Hematopoietic multipotent progenitor cell treated with erythropoietin and hydrocortisone succinate and interleukin-3 and kit ligand, for 8 days (in vitro differentiated cells): ENCODE measurements around the gene KRT222.
A peak's percentile ranks its signal among the peaks of the same experiment; 100 is the strongest.

Experiments used
- DNase-seq: peaks from one replicate; pipeline ENCODE4 v3.0.0-alpha.2; 2015

The KRT222 gene

DNA sequence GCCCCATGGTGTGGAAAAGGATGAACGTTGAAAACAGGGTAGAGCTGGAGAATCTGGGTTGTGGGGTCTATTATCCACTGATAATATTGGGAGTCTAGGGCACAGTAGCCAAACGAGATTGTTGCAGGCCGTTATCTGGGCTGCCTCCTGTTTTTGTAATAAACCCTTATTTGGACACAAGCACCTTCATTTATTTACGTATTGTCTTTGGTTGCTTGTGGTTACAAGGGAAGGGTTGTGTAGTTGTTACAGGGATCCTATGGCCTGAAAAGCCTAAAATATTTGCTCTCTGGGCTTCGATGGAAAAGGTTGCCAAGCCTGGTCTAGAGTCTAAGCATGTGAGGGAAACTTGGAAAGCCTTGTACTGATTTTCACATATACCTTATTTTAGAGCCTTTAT lies 13.0 kb downstream of the KRT222 start:
- peak; percentile 10 for DNase-seq

- no peak for DNase-seq
Measured at GRCh38 chr17:40648384-40648968, 16.5 kb downstream of the KRT222 start.

DNA sequence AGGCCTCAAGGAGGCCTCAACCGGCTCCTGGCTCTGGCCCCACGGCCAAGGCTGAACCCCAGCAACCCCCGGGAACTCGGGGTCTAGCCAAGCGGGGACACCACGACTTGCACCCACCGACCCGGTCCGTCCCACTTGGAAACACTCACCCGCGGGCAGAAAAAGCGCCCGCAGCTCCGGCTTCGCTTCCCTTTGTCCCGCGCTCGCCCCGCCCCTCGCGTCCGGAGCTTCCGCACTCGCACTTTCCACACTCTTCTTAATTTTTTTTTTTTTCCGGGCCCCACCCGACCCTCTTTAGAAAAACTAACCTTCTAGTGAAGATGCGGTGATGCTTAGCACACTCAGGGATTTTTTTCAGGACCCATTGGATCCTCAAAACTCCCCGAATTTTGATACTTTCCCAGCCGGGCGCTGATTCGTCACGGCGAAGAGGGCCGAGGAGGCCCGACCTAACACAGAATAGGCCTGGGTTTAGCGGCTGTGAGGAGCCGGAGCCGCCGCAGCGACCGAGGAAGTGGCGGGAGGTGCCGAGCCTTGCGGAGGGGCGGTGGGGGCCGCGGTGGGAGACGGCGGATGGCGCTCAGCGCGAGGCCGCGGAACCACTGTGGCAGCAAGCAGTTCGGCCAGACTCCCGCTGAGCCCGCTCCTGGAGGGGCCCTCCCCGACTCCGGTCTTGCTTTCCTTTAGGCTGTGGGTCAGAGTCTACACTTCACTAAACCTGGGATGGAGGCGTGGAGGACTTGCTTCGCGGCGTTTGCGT lies 17.2 kb downstream of the KRT222 start, which contains the start of gene SMARCE1:
TSS of gene SMARCE1 (minus strand) at position 195 of the 760 bp plus-strand sequence. CDS start 2,016 bp downstream, outside the sequence.
- peak; percentile 74 for DNase-seq

- peak; percentile 57 for DNase-seq
Measured at GRCh38 chr17:40646791-40647623, 18.0 kb downstream of the KRT222 start.

DNA sequence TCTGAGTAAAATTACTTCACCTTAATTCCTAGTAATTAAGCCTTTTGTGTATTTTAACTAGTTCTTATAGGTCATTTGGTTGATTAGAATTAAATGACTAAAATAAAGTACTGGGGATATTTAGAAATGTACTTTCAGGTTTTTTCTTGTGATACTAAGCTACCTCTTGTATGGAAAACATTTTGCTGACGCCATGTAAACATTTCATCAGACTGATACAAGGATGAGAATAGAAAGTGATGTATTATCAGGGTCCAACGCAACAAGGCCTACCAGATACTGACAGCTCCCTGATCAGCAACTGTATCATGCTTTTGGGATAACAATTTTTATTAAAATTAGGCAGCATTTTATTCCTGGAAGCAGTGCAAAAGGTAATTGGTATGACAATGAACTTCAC lies 19.0 kb downstream of the KRT222 start:
- DNase-seq: no peak

DNA sequence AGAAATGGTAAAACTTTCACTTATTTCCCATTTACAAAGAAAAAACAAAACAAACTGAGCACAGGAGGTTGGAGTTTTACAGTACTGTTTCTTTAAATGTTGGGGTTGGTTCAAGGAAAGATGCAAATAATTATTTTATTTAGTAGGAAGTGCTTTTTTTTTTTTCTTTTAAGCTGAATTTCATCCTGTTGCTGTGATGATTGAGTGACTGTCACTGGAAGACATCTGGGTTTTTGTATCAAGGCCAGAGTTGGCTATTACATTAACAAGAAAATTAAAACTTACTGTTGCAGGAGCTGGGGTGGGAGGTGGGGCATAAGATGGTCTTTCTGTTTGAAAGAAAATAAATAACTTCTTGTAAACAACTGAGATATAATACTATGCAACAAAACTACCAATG lies 19.7 kb downstream of the KRT222 start:
- no peak for DNase-seq

DNA sequence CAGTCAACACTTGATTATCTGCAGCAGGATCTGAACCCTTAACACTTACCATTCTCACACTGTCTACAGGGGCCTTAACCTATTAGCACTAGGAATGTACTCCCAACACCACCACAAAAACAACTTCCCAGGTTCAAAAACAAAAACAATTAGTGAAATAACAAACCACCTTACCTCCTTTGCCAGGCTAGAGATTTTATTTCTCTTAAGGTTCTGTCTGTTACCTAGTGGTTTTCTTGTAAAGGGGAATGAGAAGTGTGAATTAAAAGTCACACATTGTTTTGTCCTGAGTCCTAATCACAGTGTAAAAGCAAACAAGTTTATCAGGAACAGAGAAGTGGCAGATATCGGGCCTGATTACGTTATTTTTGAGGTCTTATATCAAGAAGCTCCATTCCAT lies 27.0 kb downstream of the KRT222 start:
- DNase-seq: no peak

GRCh38 chr17:40633871-40634270 lies 31.1 kb downstream of the KRT222 start:
- DNase-seq: no peak

- DNase-seq: no peak
Measured at GRCh38 chr17:40632216-40632615, 32.8 kb downstream of the KRT222 start.

DNA sequence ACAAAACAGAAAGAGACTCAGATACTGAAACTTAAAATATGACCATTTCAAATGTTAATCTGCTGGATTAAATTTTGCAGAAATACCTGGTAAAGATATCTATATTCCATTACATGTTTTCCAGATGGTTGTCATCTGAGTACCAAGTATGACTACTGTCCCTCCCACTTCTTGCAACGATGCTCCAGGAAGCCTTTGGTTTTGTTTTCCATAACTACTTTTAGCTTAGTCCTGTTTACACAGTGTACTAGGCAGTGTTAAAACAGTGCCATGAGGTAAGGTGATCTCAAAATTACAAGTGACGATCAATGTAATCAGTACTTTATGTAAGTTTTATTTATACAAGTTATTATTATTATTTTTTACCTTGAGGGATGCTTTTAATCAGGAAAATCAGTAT lies 35.1 kb downstream of the KRT222 start:
- DNase-seq: no peak

DNA sequence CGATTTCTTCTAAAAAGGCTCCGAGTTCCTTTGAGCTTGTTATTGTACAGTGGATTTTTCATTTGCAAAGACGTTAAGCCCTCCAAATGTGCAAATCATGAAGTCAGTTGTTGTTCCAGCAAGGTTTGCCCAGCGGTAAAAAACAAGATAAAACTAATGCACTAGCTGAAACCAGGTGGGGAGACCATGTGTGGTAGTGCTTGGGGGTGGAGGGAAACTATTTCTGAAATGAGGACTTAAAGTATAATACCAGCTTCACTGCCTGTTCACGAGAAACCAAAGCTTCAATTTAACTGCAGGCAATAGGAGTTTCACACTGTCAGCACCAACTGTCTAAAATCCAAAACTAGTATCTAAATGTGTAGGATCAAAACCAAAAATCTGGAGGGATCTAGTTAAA lies 39.7 kb downstream of the KRT222 start:
- DNase-seq: no peak

GRCh38 chr17:40623419-40624210 lies 41.4 kb downstream of the KRT222 start:
- no peak for DNase-seq

- DNase-seq: no peak
Measured at GRCh38 chr17:40622509-40622928, 42.5 kb downstream of the KRT222 start.

GRCh38 chr17:40621578-40621977 lies 43.4 kb downstream of the KRT222 start:
- no peak for DNase-seq

DNA sequence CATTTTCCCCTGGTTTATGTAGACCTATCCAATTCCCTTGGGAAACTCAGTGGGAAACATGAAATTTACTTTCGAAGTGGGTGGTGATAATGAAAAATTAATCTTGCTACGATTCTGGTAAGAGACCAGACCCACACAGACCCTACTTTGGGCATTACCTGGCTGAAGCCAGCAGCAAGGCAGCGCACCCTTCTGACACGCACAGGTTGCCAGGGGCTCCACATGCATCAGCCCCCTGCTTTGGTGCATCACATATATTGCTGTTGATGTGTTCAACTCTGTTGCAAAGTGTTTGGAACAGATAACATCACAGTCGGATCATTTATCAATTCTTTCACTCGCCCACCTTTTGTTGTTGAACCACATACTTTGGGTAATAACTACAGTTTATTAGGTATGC lies 44.0 kb downstream of the KRT222 start:
- no peak for DNase-seq

GRCh38 chr17:40618754-40619625 lies 46.0 kb downstream of the KRT222 start:
- no peak for DNase-seq

DNA sequence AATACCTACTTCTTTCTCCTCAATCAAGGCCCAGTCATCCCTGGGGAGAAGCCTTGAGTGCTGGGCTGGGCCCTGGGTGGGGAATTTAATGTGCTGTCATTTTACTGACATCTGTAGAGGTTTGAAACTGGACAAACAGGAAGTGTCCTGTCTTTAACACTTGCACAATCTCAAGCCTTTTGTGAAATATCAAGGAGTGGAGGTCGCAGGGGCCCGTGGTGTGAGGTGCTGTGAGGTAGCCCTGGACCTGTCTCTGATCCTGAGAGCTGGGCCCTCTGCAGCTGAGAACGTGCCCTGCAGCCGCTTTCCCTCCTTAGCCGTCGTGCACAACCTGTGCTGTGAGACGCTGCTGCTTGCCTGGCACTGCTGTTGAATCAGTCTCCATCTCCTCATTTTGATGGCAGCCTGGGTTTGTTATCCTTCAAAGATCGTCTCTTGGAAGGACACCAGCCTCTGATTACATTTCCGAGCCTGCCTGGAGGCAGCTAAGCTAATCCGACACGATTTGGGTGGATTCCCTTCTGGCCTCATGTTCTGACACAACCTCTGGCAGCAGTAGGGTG lies 47.2 kb downstream of the KRT222 start:
- no peak for DNase-seq

GRCh38 chr17:40616592-40616991 lies 48.4 kb downstream of the KRT222 start:
- DNase-seq: no peak

GRCh38 chr17:40615841-40616476 lies 49.0 kb downstream of the KRT222 start:
- no peak for DNase-seq

DNA sequence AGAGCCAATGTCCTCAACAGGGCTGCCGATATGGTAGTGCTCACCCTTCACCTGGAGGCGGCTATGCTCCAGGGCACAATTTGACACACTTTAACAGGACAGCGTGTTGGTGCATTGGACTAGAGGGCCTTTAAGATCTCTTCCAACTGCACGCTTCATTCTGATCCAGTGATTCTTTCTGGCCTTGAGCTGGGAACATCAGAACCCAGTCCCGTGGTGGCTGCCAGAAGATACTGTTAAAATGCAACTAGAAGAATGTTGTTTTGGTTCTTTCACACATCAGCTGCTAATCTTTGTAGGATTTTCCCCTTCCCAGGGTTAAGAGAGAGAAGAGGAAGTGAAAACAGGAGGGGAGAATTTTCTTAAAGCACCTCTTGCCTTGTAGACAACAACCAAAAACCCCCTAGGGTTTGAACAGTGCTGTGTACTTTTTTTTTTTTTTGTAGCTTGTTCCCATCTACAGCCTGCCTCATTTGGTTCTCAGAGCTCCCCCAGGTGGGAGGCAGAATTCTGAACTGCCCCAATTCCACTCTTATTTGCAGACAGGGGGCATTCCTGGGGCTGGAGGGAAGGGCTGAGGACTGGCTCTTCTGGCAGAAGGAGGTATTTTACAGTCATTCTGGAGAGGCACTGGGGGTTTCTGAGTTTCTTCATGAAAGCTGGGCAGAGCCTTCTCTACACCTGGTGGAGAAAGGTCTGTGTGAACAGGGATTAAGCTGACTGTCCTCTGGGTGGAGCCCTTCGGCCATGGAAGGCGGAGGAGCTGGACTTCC lies 49.7 kb downstream of the KRT222 start:
- peak; percentile 13 for DNase-seq
